T-helper 9 cell (primary cell): ENCODE data around the gene OR6C2.
"Not testable (repeated sequence)": the region's sequence is repeated elsewhere in the genome, so short reads cannot be mapped to it uniquely, and the experiment has no call there.

Experiments
- DNase-seq: peaks from one replicate; pipeline ENCODE4 v3.0.0-alpha.2; 2020
- total RNA-seq, 2 donors: gene quantifications; one replicate each; lab custom pipeline; 2026; lab: John Stamatoyannopoulos, UW

OR6C2 gene
- 0 reads per million in 2 donors for total RNA-seq

DNA sequence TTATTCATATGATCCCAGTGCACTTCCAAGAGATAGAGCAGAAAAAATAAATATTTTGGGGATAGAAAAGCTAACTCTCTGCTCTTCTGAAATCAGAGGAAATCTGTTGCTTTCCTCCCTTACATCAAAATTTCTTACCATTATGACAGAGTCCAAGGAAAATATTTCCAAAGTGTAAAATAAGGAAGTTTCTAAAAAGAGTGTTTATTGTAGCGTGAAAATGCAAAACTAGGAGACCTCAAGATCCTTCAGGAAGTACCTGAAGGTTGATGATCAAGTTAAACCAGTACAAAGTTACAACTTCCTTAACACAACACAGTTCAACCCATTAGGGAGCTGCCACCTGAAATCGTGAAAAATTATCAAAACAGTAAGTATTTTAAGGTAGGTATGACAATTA is at the start of gene OR6C2:
Gene OR6C2 (plus strand): TSS at position 301 of the 400 bp plus-strand sequence. CDS start 8,138 bp downstream, outside the sequence.
- DNase-seq: no peak

DNA sequence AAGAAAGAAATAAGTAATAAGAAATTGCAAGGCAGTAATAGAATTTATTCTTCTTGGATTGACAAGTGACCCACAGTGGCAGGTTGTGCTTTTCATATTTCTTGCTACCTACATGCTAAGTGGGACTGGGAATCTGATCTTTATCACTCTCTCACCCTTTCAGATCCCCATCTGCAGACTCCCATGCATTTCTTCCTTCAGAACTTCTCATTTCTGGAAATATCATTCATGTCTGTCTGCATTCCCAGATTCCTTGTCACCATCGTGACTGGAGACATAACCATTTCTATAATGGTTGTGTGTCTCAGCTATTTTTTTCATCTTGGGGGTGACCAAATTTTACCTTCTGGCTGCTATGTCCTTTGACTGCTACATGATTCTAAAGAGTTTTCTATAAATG is 47.5 kb upstream of the OR6C2 start:
- DNase-seq: no peak

DNA sequence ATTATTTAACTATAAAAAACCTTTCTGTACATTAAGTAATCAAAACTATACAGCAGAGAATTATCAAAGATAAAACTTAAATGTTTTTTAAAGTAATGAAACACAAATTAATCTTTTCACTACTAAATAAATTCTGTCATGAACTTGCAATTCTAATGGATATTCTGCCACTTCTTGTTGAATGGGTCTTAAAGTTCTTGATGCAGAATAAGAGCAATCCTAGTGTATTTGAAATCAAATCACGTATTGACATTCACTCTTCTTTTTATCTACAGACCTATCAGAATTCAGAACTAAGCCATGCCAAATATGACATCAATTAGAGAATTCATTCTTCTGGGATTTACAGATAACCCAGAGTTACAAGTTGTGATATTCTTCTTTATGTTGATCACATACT is 43.6 kb upstream of the OR6C2 start, which contains the start of gene OR6C65:
Gene OR6C65 (plus strand): TSS at position 301 of the 400 bp plus-strand sequence. CDS start 0 bp downstream, at position 301.
- DNase-seq: no peak

DNA sequence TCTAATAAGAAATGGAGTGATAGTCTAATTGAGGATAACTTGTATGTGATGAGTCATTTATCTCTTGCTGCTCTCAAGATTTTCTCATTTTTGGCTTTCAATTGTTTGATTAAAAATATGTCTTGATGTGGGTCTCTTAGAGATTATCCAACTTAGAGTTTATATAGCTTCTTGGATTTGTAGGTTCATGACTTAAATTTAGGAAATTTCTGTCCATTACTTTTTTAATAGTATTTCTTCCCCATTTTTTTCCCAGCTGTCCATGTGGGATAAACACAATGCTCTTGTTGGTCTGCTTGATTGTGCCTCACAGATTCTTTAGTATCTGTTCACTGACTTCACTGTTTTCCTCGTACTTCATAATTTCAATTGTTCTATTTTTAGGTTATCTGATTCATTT is 36.0 kb upstream of the OR6C2 start:
- no peak for DNase-seq

DNA sequence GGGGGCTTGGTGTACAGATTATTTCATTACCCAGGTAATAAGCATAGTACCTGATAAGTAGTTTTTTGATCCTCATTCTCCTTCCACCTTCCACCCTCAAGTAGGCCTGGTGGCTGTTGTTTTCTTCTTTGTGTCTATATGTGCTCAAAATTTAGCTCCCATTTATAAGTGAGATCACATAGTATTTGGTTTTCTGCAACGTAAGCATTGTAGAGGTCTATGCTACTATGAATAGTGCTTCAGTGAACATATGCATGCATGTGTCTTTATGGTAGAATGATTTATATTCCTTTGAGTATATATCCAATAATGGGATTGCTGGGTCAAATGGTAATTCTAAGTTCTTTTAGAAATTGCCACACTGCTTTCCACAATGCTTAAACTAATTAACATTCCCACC is 34.7 kb upstream of the OR6C2 start:
- not testable (repeated sequence) for DNase-seq

DNA sequence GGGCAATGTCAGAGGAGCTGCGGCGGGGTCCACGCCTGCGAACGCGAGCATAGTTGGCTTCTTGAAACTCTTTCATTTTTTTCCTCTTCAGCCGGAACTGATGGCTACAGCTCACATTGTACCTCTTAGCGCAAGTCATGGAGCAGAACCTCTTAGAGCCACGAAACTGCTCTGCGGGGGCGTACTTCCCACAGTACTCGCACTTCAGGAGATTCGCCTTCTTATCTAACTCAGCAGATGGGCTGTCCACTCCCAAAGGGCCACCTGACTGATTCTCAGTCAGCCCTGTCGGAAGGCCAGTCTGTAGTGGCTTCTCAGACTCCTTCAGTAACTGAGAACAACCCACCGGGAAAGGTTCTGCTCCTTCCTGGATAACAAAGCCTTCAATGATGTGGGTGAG is 31.7 kb upstream of the OR6C2 start:
- not testable (repeated sequence) for DNase-seq

DNA sequence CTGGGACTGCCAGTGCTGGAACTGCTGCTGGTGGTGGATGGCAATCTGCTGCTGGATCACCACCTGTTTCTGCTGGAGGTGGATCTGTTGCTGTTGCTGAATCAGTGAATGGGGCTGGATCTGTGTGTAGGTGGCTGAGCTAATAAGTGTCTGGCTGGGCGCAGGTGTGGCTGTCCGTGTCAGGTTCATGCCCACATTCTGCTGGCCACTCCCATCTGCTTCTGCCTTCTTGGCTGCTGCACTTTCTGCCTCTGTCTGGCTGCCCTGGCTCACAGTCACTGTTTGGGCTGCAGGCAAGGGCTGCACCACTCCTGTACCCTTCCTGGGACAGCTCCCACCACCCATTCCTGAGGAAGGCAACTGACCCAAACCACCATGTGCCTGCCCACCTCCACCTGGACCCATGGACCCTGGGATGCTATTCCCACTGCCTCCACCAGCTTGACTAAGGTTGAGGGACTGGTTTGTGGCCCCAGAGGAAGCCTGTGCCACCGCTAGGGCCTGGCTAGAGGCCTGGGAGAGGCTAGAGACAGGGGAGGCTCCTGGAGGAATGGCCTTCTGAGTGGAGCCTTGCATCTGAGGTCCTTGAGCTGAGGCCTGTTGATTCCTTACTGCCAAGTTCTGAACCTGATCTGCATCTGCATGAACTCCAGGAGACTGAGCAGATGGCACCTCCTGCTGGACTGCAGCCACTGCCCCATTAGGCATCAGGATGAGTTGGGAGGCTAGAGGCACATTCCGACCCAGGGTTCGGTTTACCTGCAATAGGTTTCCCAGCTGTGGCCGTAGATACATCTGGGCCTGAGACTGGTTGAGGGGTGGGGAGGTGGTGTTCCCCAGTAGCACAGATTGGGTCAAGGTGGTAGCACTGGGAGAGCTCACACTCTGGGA is 30.1 kb upstream of the OR6C2 start:
- DNase-seq: not testable (repeated sequence)

DNA sequence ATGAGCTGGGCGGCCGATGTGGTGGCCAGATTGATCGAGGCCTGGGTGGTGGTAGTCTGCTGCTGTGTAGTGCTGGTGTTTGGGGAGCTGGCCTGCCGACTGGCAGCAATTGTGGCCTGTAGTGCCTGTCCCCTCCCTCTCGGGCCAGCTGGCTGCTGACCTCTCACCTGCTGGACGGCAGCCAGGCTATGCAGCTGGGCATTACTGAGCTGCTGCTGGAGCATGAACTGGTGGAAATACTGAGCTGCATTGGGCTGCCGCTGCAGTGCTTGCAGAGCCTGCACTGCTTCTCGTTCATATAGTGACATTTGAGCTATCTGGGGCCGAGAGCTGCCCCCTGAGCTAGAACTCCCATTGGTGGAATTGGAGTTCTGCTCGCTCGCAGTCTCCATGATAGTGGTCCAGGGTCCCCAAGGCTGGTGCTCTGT is 29.5 kb upstream of the OR6C2 start:
- DNase-seq: not testable (repeated sequence)

DNA sequence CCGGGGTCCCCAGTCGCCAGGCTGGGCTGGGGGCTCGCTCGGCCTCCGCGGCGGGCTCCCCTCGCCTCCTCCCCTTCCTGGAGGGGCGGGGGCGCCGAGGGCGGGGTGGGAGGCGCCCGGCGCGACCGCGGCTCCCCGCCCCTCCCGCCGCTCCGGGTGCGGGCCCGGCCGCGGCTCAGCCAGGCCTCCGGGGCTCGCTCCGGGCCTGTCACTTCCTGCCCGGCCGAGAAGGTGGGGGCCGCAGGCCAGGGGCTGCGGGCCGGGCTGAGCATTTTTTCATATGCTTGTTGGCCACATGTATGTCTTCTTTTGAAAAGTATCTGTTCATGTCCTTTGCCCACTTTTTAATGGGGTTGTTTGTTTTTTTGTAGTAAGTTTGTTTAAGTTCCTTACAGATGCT is 29.0 kb upstream of the OR6C2 start:
- DNase-seq: not testable (repeated sequence)

DNA sequence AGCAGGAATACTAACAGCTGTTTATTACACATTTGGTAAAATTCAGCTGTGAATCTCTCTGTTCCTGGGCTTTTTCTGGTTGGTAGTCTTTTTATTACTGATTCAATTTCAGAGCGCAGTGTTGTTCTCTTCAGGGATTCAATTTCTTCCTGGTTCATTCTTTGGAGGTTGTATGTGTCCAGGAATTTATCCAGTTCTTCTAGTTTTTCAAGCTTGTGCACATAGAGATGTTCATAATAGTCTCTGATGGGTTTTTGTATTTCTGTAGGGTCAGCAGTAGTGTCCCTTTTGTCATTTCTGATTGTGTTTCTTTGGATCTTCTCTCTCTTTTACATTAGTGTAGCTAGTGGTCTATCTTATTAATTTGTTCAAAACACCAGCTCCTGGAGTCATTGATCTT is 26.9 kb upstream of the OR6C2 start:
- no peak for DNase-seq

DNA sequence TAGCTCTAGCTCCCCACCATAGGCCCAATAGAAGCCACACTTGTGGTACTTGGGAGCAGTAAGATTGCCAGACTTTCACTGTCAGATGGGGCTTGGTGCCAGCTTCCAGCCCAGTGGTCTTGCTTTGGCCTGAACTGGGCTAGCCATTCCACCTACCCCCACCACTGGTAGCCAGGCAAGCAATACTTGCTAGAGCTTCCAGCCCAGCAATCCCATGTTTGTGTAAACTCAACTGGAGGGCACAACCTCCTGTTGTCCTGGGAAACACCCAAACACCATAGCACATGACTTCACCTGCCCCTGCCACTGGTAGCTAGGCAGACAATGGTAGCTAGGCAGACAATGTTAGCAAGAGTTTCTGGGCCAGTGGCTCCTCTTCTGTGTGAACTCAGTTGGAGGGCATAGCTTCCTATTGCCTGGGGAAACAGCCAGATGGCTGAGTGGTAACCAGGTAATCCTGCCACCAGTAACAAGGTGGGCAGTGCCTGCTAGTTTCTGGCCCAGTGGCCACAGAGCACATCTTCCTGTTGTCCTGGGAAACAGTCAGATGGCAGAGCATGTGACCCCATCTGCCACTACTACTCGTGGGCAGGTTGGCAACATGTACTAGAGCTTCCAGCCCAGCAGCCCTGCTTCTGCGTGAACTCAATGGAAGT is 23.4 kb upstream of the OR6C2 start:
- no peak for DNase-seq

DNA sequence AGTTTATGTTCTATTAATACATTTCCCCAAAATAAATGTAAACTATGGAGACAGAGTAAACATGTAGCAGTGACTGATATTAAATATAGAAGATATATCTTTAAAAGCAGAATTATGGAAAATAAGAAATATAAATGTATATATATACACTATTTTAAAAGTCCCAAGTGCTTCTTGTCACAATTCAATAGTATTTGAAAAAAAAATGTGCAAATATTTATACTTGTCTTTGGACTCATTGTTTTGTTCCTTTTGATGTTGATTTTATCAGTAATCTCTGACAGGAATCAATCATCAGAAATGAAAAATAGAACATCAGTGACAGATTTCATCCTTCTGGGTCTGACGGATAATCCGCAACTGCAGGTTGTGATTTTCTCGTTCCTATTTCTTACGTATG is 17.9 kb upstream of the OR6C2 start, which contains the start of gene OR6C76:
Gene OR6C76 (plus strand): TSS at position 301 of the 400 bp plus-strand sequence. CDS start 0 bp downstream, at position 301.
- no peak for DNase-seq

DNA sequence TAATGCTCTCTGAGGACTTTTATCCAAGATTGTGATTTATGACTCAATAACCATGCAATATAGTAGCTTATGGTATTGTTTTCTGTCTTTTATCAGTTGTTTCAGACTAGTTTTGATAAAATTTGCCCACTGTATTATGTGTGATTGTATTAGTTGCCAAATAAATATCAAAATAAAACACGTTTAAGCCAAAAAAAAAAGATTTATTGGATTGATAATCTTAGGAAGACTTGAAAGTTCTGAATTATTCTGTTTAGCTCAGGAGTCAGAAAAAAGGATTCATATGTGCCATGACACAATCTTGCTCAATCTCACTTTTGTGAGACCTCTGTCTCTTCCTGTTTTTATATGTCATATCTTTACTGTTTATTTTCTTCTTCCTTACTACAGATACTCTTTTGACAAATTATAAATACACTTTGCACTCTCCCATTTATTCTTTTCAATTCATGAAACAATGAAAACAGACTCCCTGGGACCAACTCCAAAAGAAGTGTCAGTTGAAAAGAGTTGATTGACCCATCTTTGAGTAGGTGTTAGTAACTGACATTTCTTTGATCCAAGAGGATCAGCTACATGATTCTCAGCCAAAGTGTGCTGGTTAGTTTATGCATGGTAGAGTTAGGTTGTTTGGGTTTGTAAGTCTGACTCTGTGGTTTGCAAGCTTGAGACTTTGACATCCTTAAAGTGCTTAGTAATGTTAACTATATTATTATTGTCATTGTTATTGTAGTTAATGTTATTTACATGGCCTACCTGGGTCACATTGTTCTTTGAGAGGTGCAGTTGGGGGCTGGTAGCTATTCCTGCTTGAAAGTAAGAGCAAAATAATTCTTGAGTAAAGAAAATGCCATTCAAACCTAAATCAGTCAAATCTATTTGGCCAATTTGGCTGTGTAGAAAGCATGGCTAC is 15.3 kb upstream of the OR6C2 start:
- DNase-seq: no peak

DNA sequence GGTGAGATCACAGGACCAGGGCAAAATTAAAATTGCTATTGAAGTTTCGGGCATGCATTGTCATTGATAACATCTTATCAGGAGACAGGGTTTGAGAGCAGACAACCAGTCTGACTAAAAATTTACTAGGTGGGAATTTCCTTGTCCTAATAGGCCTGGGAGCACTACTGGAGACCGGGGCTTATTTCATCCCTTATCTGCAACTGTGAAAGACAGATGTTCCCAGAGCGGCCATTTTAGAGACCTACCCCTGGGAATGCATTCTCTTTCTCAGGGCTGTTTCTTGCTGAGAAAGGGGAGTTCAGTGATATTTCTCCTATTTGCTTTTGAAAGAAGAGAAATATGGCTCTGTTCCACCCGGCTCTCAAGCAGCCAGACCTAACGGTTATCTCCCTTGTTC is 2.6 kb upstream of the OR6C2 start:
- not testable (repeated sequence) for DNase-seq

DNA sequence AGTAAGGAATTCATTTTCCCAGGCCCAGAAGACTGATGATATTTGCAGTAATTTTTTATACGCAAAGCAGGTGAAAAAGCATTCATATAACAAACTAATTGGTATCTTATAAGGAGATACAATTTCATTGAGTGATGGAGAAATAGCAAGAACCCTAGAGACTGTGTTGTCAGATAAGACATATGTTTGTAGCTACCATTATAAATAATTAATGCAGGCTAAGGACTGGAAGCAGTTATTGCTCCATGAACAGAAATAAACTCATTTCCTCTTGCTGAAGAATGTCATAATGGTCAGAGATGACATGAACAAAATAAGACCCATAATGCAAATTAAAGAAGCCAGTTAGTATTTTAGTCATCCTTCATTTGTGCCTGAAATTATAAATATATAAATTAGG is 1.5 kb downstream of the OR6C2 start:
- DNase-seq: no peak

DNA sequence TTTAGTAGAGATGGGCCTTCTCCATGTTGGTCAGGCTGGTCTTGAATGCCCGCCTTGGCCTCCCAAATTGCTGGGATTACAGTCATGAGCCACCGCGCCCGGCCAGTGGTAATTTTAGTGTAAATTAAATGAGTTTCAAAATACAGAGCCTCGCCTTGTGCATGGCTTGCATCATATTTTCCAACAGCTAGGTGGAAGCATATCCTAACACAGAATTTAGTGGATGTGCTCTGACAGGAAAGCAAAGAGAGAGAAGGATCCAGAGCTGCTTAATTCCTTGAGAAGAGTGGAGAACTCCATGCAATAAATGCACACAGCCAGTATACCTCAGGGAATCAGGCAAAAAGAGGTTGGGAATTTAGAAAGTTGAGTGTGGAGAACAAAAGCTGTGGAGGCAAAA is 2.5 kb downstream of the OR6C2 start:
- no peak for DNase-seq

DNA sequence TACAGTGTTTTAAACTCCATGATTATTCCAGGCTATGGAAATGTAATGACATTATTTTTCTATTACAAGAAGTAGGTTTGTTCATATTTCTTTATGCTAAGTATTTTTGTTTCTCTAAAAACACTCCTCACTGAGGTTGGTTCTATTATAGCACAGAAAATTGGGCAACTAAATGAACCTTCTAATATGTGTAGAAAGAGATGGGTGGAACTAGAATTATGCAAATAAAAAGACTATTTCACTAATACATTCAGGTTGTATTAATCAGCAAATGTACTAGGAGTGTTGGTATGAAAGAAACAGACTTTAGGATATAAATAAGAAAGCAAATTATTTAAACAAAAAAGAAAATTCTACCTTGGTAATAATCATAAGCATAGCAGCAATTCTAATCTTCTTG is 4.9 kb downstream of the OR6C2 start:
- DNase-seq: no peak

DNA sequence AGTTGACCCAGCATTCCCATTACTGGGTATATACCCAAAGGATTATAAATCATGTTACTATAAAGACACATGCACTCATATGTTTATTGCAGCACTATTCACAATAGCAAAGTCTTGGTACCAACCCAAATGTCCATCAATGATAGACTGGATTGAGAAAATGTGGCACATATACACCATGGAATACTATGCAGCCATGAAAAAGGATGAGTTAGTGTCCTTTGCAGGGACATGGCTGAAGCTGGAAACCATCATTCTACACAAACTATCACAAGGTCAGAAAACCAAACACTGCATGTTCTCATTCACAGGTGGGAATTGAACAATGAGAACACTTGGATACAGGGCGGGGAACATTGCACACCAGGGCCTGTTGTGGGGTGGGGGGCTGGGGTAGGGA is 21.1 kb downstream of the OR6C2 start:
- not testable (repeated sequence) for DNase-seq

DNA sequence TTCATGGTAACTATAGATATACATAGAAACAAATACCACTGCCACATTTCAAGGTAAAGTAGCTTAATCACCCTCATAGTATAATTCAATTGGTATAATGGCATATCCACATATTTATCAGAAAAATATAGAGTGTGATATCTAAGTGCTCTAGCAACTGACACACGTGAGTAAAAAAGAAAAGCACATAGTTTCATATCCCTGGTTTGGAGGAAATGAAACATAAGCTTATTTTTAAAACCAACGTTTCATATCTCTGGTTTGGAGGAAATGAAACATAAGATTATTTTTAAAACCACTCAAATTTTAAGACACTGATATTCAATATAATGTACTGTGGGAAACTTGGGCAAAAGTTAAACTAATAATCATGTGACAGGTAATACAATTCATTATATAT is 24.0 kb downstream of the OR6C2 start:
- no peak for DNase-seq

DNA sequence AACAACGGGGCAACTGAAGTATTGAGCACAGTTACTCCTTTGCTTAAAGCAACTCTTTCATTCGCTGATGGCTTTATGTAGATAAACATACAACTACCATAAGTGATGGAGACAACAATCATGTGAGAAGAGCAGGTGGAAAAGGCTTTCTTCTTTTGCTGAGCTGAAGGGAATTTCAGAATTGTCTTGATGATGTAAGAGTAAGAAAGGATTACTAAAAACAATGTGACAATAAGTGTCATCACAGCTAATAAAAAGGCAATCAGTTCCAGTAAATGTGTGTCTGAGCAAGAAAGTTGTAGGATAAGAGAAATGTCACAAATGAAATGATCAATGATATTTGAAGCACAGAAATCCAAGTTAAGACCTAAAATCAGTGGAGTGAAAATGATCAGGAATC is 25.4 kb downstream of the OR6C2 start:
- DNase-seq: no peak

DNA sequence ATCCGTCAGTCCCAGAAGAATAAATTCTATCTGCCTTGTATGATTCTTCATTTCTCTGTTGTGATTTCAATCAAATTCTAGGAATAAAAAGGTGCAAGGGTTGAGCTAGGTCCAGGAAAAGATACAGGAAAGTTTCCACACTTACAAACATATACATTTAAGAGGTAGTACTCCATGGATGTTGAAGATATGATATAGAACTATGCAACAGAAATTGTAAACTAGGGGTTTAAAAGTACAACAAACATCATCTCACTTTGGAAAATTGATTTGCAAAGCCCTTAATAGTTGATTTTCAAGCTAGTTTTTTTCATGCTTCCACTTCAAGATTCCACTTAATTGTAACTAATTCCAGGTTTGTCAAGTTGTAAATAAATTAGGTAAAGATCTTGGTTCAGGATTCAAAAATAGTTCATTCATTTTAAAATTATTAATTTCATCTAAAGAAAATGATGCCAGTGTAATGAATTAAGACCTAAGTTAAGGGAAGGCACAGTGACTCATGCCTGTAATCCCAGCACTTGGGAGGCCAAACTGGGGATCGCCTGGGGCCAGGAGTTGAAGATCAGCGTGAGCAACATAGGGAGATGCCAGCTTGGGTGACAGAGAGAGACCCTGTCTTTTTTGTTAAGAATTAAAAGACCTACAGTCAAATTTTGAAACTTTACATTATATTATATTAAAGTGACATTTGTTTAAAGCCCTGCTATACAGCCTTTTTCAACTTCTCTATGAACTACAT is 26.4 kb downstream of the OR6C2 start, which contains the start of gene OR6C70:
Gene OR6C70 (minus strand): TSS at position 51 of the 742 bp plus-strand sequence. CDS start 0 bp downstream, at position 51.
- no peak for DNase-seq

DNA sequence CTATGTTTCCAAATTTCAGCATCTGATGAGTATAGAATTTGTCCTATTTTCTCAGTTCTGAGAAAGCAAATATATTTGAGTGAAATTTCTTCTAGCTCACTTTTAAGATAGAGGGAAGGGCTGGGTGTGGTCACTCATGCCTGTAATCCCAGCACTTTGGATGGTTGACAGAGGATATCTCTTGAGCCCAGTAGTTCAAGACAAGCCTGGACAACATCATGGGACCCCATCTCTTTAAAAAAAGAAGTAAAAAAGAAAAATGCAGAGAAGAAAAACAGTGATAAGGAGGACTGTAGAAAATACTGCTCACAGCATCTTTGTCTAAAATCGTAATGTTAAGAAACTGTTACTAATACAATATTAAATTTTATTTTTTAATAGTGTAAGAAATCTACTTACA is 28.4 kb downstream of the OR6C2 start:
- no peak for DNase-seq
